HG03064 (cell line): ENCODE measurements around the gene SNX22.

Experiments
- ATAC-seq: cut with Tn5 transposase; IDR thresholded peaks from one replicate; pipeline ENCODE4 v1.9.1; 2021; ENCODE audit warnings: low read depth; ENCODE audit not compliant: unreplicated experiment

SNX22 gene

DNA sequence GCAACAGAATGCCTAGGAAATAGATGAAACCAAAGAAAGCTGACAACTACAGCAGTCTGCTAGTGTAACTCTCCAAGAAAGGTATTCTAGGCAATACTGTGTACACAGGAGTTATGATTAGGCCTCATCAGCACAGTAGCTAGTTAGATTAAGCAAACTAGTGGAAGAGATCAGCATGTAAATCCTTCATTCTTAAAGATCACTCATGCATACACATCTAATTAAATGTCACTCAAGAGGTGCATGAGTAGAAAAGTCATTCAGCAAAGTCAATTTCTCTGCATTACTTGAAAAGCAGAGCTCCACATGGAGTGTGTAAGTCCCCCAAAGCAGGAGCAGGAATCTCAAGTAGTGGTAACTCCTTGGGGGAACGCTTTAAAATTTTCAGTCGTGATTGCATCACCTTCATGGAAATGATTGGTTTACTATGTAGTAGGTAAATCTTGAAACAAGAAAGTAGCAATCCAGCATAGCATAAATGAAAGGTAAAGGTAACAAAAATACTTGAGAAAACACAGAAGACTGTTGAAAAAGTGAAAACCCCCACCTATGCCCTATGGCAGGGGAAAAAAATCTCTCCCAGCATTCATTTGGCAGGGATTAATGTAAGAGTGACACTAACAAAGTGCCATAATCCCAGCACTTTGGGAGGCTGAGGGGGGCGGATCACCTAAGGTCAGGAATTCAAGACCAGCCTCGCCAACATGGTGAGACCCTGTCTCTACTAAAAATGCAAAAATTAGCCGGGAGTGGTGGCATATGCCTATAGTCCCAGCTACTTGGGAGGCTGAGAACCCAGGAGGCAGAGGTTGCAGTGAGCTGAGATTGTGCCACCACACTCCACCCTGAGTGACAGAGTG, 40.7 kb downstream of the SNX22 start:
- no peak for ATAC-seq

DNA sequence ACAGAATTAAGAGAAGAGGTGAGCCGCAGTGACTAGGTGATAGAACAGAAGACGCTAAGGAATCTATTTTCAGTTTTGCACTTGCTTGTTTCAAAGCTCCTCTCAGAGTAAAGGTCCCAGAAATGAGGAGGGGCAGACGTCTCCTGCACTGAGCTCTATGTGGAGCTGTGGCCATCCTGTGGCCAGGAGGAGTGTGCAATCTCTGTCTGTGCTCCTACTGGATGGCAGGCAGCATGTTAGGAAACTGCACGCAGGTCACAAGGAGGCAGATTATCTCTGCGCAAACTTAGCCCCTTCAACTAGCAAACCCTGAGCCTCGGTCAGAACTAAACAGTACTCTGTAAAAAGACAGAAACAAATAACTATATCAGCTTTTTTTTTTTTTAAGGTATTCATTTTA, 42.4 kb downstream of the SNX22 start:
- ATAC-seq: no peak

DNA sequence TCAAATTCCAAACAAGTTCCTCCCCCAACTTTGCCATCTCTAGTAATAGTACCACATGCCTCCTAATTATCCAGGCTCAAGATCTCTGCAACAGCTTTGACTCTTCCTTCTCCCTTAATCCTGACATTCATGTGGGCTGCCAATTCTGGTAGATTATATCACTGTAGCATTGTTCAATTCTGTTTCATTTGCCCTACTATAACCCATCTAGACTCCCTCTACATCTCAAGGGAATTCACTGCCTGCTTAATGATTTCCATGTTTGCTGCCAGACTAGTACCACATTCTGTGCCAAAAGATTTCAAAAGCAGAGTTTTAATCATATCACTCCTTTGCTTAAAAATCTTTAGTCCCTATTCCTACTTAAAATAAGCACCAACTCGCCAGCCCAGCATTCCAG, 45.9 kb downstream of the SNX22 start:
- no peak for ATAC-seq

DNA sequence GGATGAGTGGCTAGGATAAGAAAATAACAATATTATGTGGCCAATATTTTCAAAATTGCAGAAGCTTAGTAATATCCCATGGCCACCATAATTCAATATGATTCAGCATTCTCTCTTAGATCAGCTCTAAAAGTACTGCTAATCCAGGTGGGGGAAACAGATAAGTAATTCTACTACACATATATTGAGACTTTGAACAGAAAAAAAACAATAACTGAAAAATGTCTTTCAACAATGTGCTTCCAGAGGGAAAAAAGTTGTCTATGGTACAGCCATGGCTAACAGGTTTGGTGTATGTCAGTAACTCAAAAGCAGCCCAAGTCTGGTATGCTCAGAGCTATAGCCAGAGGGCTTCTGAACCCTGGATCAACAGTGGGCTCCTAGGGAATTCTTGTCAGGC, 53.7 kb downstream of the SNX22 start:
- no peak for ATAC-seq
